Endothelial cell of umbilical vein (primary cell): ENCODE measurements around the gene CFAP46. TPM values are rescaled to one million over a fixed set of nuclear protein-coding genes. Genes with fewer than 3 reads are reported as not detected.

Source experiments
- BruUV-seq: library from RNA; stranded (reverse); fragments of 400-500 nt; replicated peaks from 2 replicates; lab custom pipeline; 2021; lab: Mats Ljungman, UMichigan
- CTCF ChIA-PET: fragments of 300-600, 350-600 bp; sonication (Branson Sonifier 250); formaldehyde crosslinking; loops from one replicate; lab custom pipeline; 2021; ENCODE audit warnings: antibody characterized with exemption, inconsistent platforms; lab: Charles Lee
- POLR2A ChIA-PET: fragments of 300-600, 350-600 bp; sonication (Branson Sonifier 250); formaldehyde crosslinking; loops from one replicate; lab custom pipeline; 2021; ENCODE audit warnings: antibody characterized with exemption, inconsistent platforms; lab: Charles Lee
- DNase-seq: peaks from one replicate; pipeline ENCODE4 v3.0.0-alpha.2; 2011; ENCODE audit warnings: low read depth, low spot score
- FAIRE-seq: peaks from 2 replicates; lab custom pipeline; 2011; peaks lifted over from hg19 to GRCh38; lab: Jason Lieb, UNC
- H2AFZ ChIP-seq: 2 replicates; pipeline ENCODE4 v1.6.0; 2012; ENCODE audit warnings: low read depth, low read length, control low read depth, inconsistent platforms
- H3K27ac ChIP-seq: 2 replicates; pipeline ENCODE4 v1.5.1; 2011; ENCODE audit warnings: low read depth, mild to moderate bottlenecking, control low read depth, low read length, moderate library complexity; ENCODE audit not compliant: insufficient read depth
- H3K27me3 ChIP-seq, 2 experiments: 2 replicates each; pipeline versions ENCODE4 v1.6.0 to v1.6.1; 2011; ENCODE audit warnings: low read length in 2 of 2, mixed read lengths in 1 of 2; ENCODE audit not compliant: control insufficient read depth in 2 of 2, insufficient read depth in 2 of 2
- H3K36me3 ChIP-seq, 2 experiments: 2 replicates in 1 of 2; 3 replicates in 1 of 2; pipeline ENCODE4 v1.5.1; 2011; ENCODE audit warnings: low read length in 2 of 2, mild to moderate bottlenecking in 1 of 2, moderate library complexity in 1 of 2; ENCODE audit not compliant: control insufficient read depth in 2 of 2, insufficient read depth in 2 of 2; ENCODE audit errors: extremely low read depth in 1 of 2
- H3K4me1 ChIP-seq: 3 replicates; pipeline ENCODE4 v1.5.1; 2011; ENCODE audit warnings: mild to moderate bottlenecking, low read length; ENCODE audit not compliant: control insufficient read depth, insufficient read depth; ENCODE audit errors: extremely low read depth
- H3K4me2 ChIP-seq: 2 replicates; pipeline ENCODE4 v1.6.1; 2011; ENCODE audit warnings: low read length, control low read depth, mixed read lengths; ENCODE audit not compliant: insufficient read depth
- H3K4me3 ChIP-seq, 3 experiments: fragments of 200-600 bp in 1 of 3; sonication (generic), shearing (Covaris generic) in 1 of 3; replicated peaks in 1 of 3; 2 replicates each; pipeline ENCODE4 v1.5.1; 2011 to 2016; ENCODE audit warnings: control low read depth in 3 of 3, low read length in 3 of 3, mild to moderate bottlenecking in 2 of 3, inconsistent platforms in 1 of 3, low read depth in 1 of 3, moderate library complexity in 1 of 3; ENCODE audit not compliant: insufficient read depth in 1 of 3
- H3K79me2 ChIP-seq: 2 replicates; pipeline ENCODE4 v1.6.0; 2012; ENCODE audit warnings: low read length, inconsistent platforms; ENCODE audit not compliant: control insufficient read depth, insufficient read depth
- H3K9ac ChIP-seq: replicated peaks from 2 replicates; pipeline ENCODE3; 2011; ENCODE audit warnings: low read length, control low read depth; ENCODE audit not compliant: insufficient read depth; ENCODE audit errors: extremely low read depth
- H3K9me1 ChIP-seq: replicated peaks from 3 replicates; pipeline ENCODE4 v1.6.0; 2011; ENCODE audit warnings: mild to moderate bottlenecking, low read length; ENCODE audit not compliant: control insufficient read depth, insufficient read depth; ENCODE audit errors: extremely low read depth
- H3K9me3 ChIP-seq: replicated peaks from 2 replicates; pipeline ENCODE4 v1.5.1; 2012; ENCODE audit warnings: low read length, inconsistent platforms; ENCODE audit not compliant: control insufficient read depth, insufficient read depth
- H4K20me1 ChIP-seq: replicated peaks from 2 replicates; pipeline ENCODE3; 2011; ENCODE audit warnings: mild to moderate bottlenecking, low read length; ENCODE audit not compliant: control insufficient read depth, insufficient read depth; ENCODE audit errors: extremely low read depth
- CTCF ChIP-seq, 2 donors: IDR thresholded peaks; 1 replicate in 1 of 2; 2 replicates in 1 of 2; pipeline ENCODE4 v1.5.1; 2011; ENCODE audit warnings: low read length in 2 of 2, mild to moderate bottlenecking in 2 of 2, moderate library complexity in 2 of 2, control low read depth in 1 of 2, inconsistent platforms in 1 of 2, low read depth in 1 of 2; ENCODE audit not compliant: insufficient read depth in 1 of 2; ENCODE audit errors: extremely low read depth in 1 of 2
- FOS ChIP-seq: IDR thresholded peaks from 2 replicates; pipeline ENCODE4 v1.6.1; 2011; ENCODE audit warnings: mild to moderate bottlenecking, low read length, moderate library complexity, borderline replicate concordance; ENCODE audit not compliant: insufficient read depth
- GATA2 ChIP-seq: IDR thresholded peaks from 2 replicates; pipeline ENCODE4 v1.7.0; 2011; ENCODE audit warnings: low read depth, mild to moderate bottlenecking, moderate library complexity, mixed read lengths, low read length; ENCODE audit not compliant: insufficient read length, insufficient read depth
- MYC ChIP-seq: IDR thresholded peaks from one replicate; pipeline ENCODE4 v1.6.1; 2011; ENCODE audit warnings: mild to moderate bottlenecking, low read depth, low read length
- POLR2A ChIP-seq: IDR thresholded peaks from 2 replicates; pipeline ENCODE4 v1.6.1; 2012; ENCODE audit warnings: low read depth, mild to moderate bottlenecking, control low read depth, low read length
- dilution Hi-C: fragments of 300-500 bp; cut with MboI; formaldehyde crosslinking; loops from one replicate; pipeline ENCODE4 v1.15.0; 2019; ENCODE audit warnings: low sequenced_read_pairs; ENCODE audit not compliant: extremely low pct_ligation_motif_present
- intact Hi-C: fragments of 100-400 bp; cut with micrococcal nuclease; formaldehyde crosslinking; loops from one replicate; pipeline ENCODE4 v1.10.0; 2022
- polyA plus RNA-seq, 4 experiments: library from polyadenylated mRNA; depleted of rRNA in 3 of 4; stranded (reverse) in 3 of 4; unstranded in 1 of 4; fragments of >200 nt; gene quantifications; 2 replicates each; pipeline versions ENCODE4 v1.2.1 to v1.2.3, GENCODE V29; 2011 to 2012; ENCODE audit warnings: missing spikeins in 1 of 4
- total RNA-seq: library from RNA; stranded (reverse); gene quantifications from 2 replicates; pipeline ENCODE4 v1.2.3, GENCODE V29; 2021

CFAP46 gene
- total and polyA plus RNA-seq, 2 donors (not counting 3 experiments of a cell fraction or from before 2014, with no cell fraction given) = 0.75 to 0.98 TPM

GRCh38 chr10:132768346-132769248 is 173.8 kb downstream of the CFAP46 start:
- DNase-seq (no peak), FAIRE-seq (no peak)
- H3K9me1 ChIP-seq = no peaks in the 10 kb centered on the region
- no peak overlapping the region for H3K4me3 ChIP-seq
- H2AFZ ChIP-seq = no peak overlapping the region
- intact Hi-C loops (no loop called here), dilution Hi-C loops (no loop called here)
- no peaks in the 10 kb centered on the region for H3K27me3 ChIP-seq
- H3K36me3 ChIP-seq = no peaks in the 10 kb centered on the region
- H3K27ac ChIP-seq = no peak overlapping the region
- H3K4me1 ChIP-seq = no peaks in the 10 kb centered on the region
- BruUV-seq = no TSS peak
- ChIA-PET POLR2A (no interaction called here), CTCF (no interaction called here)
- no peaks in the 10 kb centered on the region for H4K20me1 ChIP-seq
- TF ChIP-seq CTCF (IDR thresholded peaks at IDR 0.05; ENCODE audit: extremely low read depth in 1 of 2, insufficient read depth in 1 of 2, low read depth in 1 of 2, low read length in 2 of 2) = no peak
- no peak for TF ChIP-seq FOS
- TF ChIP-seq MYC = no peak
- no peak for TF ChIP-seq GATA2
- TF ChIP-seq POLR2A = no peak
- no peaks in the 10 kb centered on the region for H3K9me3 ChIP-seq
- H3K9ac ChIP-seq = no peak overlapping the region
- H3K79me2 ChIP-seq = no peaks in the 10 kb centered on the region
- no peak overlapping the region for H3K4me2 ChIP-seq
